Measurements from ENCODE around the gene GLRA2. TPM values are rescaled to one million over a fixed set of nuclear protein-coding genes. Genes with fewer than 3 reads are reported as not detected.

Gene GLRA2
- total RNA-seq, 2 donors from 2014 or later: not detected

DNA sequence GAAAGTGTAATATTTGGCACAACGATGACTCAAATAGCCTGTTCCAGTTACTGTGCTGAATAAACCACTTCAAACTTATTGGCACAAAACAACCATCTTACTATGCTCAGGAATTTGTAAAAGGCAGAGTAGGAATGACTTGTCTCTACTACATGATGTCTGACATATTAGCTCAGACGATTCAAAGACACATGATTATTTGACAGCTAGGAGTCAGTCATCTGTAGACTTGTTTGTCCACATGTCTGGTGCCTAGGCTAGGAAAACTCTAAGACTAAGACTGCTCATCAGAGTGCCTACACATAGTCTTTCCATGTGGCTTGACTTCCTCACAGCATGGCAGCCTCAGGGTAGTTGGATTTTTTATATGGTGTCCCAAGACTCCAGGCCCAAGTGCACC is 189.1 kb downstream of the GLRA2 start:
- no peaks in the 10 kb centered on the region for H3K4me1 ChIP-seq (ENCODE audit: control insufficient read depth in 1 of 2, low read depth in 2 of 2)
- no peaks in the 10 kb centered on the region for H3K27me3 ChIP-seq (replicated peaks; ENCODE audit: insufficient read depth)
- no peak overlapping the region for H3K4me3 ChIP-seq
- H3K27ac ChIP-seq: no peak overlapping the region
- TF ChIP-seq, protein P1, sequence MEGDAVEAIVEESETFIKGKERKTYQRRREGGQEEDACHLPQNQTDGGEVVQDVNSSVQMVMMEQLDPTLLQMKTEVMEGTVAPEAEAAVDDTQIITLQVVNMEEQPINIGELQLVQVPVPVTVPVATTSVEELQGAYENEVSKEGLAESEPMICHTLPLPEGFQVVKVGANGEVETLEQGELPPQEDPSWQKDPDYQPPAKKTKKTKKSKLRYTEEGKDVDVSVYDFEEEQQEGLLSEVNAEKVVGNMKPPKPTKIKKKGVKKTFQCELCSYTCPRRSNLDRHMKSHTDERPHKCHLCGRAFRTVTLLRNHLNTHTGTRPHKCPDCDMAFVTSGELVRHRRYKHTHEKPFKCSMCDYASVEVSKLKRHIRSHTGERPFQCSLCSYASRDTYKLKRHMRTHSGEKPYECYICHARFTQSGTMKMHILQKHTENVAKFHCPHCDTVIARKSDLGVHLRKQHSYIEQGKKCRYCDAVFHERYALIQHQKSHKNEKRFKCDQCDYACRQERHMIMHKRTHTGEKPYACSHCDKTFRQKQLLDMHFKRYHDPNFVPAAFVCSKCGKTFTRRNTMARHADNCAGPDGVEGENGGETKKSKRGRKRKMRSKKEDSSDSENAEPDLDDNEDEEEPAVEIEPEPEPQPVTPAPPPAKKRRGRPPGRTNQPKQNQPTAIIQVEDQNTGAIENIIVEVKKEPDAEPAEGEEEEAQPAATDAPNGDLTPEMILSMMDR (IDR thresholded peaks at IDR 0.05): no peak
- DNase-seq (ENCODE audit: low spot score) (no peak), ATAC-seq (ENCODE audit: insufficient number of reproducible peaks, low FRiP score, low read depth) (no peak)
- H3K9me3 ChIP-seq: no peaks in the 10 kb centered on the region
- no peaks in the 10 kb centered on the region for H3K36me3 ChIP-seq

- no peaks in the 10 kb centered on the region for H3K4me1 ChIP-seq (ENCODE audit: control insufficient read depth in 1 of 2, low read depth in 2 of 2)
- no peak overlapping the region for H3K4me3 ChIP-seq
- H3K36me3 ChIP-seq: no peaks in the 10 kb centered on the region
- no peak overlapping the region for H3K27ac ChIP-seq
- no peak for ATAC-seq (ENCODE audit: insufficient number of reproducible peaks, low FRiP score, low read depth)
- no peaks in the 10 kb centered on the region for H3K27me3 ChIP-seq (replicated peaks; ENCODE audit: insufficient read depth)
- H3K9me3 ChIP-seq: no peaks in the 10 kb centered on the region
- DNase-seq (ENCODE audit: low spot score): no peak
- TF ChIP-seq, protein P1 (IDR thresholded peaks at IDR 0.05): no peak
These were observed 199.7 kb downstream of the GLRA2 start for GRCh38 chrX:14729058-14729457.

- TF ChIP-seq, protein P1 (IDR thresholded peaks at IDR 0.05): no peak
- Histone ChIP-seq H3K4me1 (ENCODE audit: control insufficient read depth in 1 of 2, low read depth in 2 of 2) (no peaks in the 10 kb centered on the region), H3K4me3 (no peak overlapping the region), H3K9me3 (no peaks in the 10 kb centered on the region), H3K36me3 (no peaks in the 10 kb centered on the region), H3K27me3 (replicated peaks; ENCODE audit: insufficient read depth) (no peaks in the 10 kb centered on the region), H3K27ac (no peak overlapping the region)
- no peak for DNase-seq (ENCODE audit: low spot score)
- ATAC-seq (ENCODE audit: insufficient number of reproducible peaks, low FRiP score, low read depth): no peak
These were observed 209.3 kb downstream of the GLRA2 start for GRCh38 chrX:14738643-14739042.

DNA sequence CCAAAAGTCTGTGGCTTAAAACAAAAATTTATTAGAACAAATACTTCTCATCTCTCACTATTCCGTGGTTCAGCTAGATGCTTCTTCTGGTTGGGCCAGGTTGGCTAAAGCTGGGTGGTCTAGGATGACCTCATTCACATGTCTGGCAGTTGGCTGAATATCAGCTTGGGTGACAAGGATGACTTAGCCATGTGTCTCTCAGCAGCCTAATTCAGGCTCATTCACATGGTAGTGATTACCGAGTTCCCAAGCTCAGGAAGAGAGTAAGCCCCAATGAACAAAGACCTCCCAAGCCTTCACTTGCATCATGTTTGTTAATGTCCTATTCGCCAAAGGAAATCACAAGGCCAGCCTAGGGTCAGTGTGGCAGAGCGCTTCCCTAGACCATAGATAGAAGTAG is 224.1 kb downstream of the GLRA2 start:
- Histone ChIP-seq H3K9me3 (no peaks in the 10 kb centered on the region), H3K27ac (no peak overlapping the region), H3K4me3 (no peak overlapping the region), H3K4me1 (ENCODE audit: control insufficient read depth in 1 of 2, low read depth in 2 of 2) (no peaks in the 10 kb centered on the region), H3K36me3 (no peaks in the 10 kb centered on the region), H3K27me3 (replicated peaks; ENCODE audit: insufficient read depth) (no peaks in the 10 kb centered on the region)
- ATAC-seq (ENCODE audit: insufficient number of reproducible peaks, low FRiP score, low read depth) (no peak), DNase-seq (ENCODE audit: low spot score) (no peak)
- TF ChIP-seq, protein P1 (IDR thresholded peaks at IDR 0.05): no peak

DNA sequence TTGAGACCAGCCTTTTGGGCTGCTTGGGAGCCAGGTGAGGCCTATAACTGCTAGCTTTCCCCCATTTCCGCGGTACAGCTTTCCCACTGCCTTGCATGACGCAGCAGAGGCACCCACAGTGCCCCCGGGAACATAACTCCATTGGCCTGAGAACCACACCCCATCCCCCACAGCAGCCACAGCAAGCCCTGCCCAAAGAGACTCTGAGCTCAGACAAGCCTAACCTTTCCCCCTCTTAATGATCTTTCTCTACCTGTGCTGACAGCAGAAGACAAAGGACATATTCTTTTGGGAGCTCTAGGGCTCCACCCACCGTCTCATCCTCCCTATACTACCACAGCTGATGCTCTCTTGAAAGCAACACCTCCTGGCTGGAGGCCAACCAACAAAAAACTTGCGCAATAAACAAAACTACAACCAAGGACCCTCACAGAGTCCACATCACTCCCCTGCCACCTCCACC is 228.7 kb downstream of the GLRA2 start:
- Histone ChIP-seq H3K27me3 (replicated peaks; ENCODE audit: insufficient read depth) (no peaks in the 10 kb centered on the region), H3K4me3 (no peak overlapping the region), H3K36me3 (no peaks in the 10 kb centered on the region), H3K4me1 (ENCODE audit: control insufficient read depth in 1 of 2, low read depth in 2 of 2) (no peaks in the 10 kb centered on the region), H3K9me3 (no peaks in the 10 kb centered on the region), H3K27ac (no peak overlapping the region)
- TF ChIP-seq, protein P1 (IDR thresholded peaks at IDR 0.05): no peak
- ATAC-seq (ENCODE audit: insufficient number of reproducible peaks, low FRiP score, low read depth) (no peak), DNase-seq (ENCODE audit: low spot score) (no peak)
